Motor neuron (in vitro differentiated cells): Measurements from ENCODE around the gene TSSK2. TPM values are rescaled to one million over a fixed set of nuclear protein-coding genes. Genes with fewer than 3 reads are reported as not detected.
"Not testable (repeated sequence)": the region's sequence is repeated elsewhere in the genome, so short reads cannot be mapped to it uniquely, and the experiment has no call there.

Experiments used
- ATAC-seq, 8 experiments: fragments of 200-7000 bp; cut with Tn5 transposase; replicated peaks in 6 of 8; 2 replicates each; pipeline ENCODE4 v1.8.0; 2021; ENCODE audit warnings: mild to moderate bottlenecking in 8 of 8, moderate library complexity in 8 of 8
- H3K27ac ChIP-seq, 2 donors: fragments of 250-450 bp; sonication (Bioruptor Pico); 2 replicates each; pipeline ENCODE4 v1.9.0; 2021; ENCODE audit warnings: antibody characterized with exemption in 2 of 2, mild to moderate bottlenecking in 2 of 2, moderate library complexity in 1 of 2
- H3K4me1 ChIP-seq, 2 donors: fragments of 250-450 bp; sonication (Bioruptor Pico); replicated peaks in 1 of 2; 2 replicates each; pipeline ENCODE4 v1.6.1; 2021; ENCODE audit warnings: antibody characterized with exemption in 2 of 2, mild to moderate bottlenecking in 2 of 2, moderate library complexity in 1 of 2
- H3K4me3 ChIP-seq, 5 donors: fragments of 250-450 bp; sonication (Bioruptor Pico); 2 replicates each; pipeline ENCODE4 v1.9.0; 2021; ENCODE audit warnings: antibody characterized with exemption in 5 of 5, mild to moderate bottlenecking in 5 of 5, moderate library complexity in 4 of 5
- WGBS, 10 experiments: fragments of 450-650 bp; shearing (Covaris generic); methylation state at CpG; one replicate each; pipeline ENCODE4 v1.0.0; 2022; 5-methylcytosine and 5-hydroxymethylcytosine counted together
- in situ Hi-C, 9 experiments: fragments of 400-800 bp; cut with MboI; loops; one replicate each; pipeline ENCODE4 v1.15.0; 2021; ENCODE audit warnings: low sequenced_read_pairs in 9 of 9, low pct_unique_long_range_greater_than_20kb in 2 of 9; ENCODE audit not compliant: unreplicated experiment in 9 of 9
- total RNA-seq, 8 experiments: library from RNA; unstranded; fragments of 300-600 nt; gene quantifications; 2 replicates each; pipeline versions ENCODE4 v1.2.3 to v1.2.4, GENCODE V29; 2022

Gene TSSK2
- not detected for total RNA-seq

GRCh38 chr22:19130959-19131684 lies at the start of gene TSSK2:
Gene TSSK2 (plus strand): TSS chr22:19131308. CDS start chr22:19131400, 92 bp downstream.
- in situ Hi-C loops, result no loop called here
- WGBS, 10 experiments, result 60 to 93% (median 86%) methylated on average over 2 to 8 of the region's 27 CpGs; no CpG with 5 or more reads in 4 of the 10 experiments
- no peak for ATAC-seq

GRCh38 chr22:19081351-19081750 lies 49.8 kb upstream of the TSSK2 start:
- H3K27ac ChIP-seq, result no peak overlapping the region
- H3K4me1 ChIP-seq, result no peaks in the 10 kb centered on the region
- no peak overlapping the region for H3K4me3 ChIP-seq
- 31 to 100% (median 77%) methylated on average over 1 to 3 of the region's 3 CpGs for WGBS, 10 experiments
- in situ Hi-C loops, result loop anchor here in 2 of 9 experiments (25.0 kb wide), 2 partner anchors 94 to 281 kb away; no protein-coding TSS in a partner anchor
- no peak for ATAC-seq

More at GRCh38 chr22:19130959-19131684, at the start of gene TSSK2:
- H3K27ac ChIP-seq, result peak within 1 kb of the TSS in 1 of 2 donors; percentile 30
- no peak within 1 kb of the TSS for H3K4me3 ChIP-seq
- H3K4me1 ChIP-seq, result no peaks in the 10 kb centered on the region

DNA sequence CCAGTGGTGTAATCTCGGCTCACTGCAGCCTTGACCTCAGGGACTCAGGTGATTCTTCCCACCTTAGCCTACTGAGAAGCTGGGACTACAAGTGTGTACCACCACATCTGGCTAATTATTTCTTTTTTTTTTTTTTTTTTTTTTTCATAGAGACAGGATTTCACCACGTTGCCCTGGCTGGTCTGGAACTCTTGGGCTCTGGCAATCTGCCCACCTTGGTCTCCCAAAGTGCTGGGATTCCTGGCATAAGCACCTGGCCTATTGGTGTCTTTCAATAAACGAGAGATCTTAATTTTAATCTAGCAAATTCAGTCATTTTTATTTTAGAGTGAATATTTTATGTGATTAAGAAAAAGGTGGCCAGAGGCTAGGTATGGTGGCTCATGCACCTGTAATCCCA lies 49.0 kb upstream of the TSSK2 start:
- 50 to 100% (median 100%) methylated on average over 1 to 2 of the region's 3 CpGs; no CpG with 5 or more reads in 1 of the 10 experiments for WGBS, 10 experiments
- no peak overlapping the region for H3K27ac ChIP-seq
- ATAC-seq, result no peak
- H3K4me3 ChIP-seq, result no peak overlapping the region
- in situ Hi-C loops, result loop anchor here in 2 of 9 experiments (25.0 kb wide), 2 partner anchors 95 to 280 kb away; no protein-coding TSS in a partner anchor
- H3K4me1 ChIP-seq, result no peaks in the 10 kb centered on the region

DNA sequence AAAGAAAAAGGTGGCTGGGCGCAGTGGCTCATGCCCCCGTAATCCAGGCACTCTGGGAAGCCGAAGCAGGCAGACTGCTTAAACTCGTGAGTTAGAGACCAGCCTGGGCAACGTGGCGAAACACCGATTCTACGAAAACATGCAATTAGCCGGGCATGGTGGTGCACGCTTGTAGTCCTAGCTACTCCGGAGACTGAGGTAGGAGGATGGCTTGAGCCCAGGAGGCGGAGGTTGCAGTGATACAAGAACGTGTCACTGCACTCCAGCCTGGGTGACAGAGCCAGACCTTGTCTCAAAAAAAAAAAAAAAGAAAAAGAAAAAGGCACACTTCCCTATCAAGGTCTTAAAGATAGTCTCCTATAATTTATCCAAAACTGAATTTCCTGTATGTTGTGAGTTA lies 48.3 kb upstream of the TSSK2 start:
- no peak overlapping the region for H3K4me3 ChIP-seq
- in situ Hi-C loops, result loop anchor here in 2 of 9 experiments (25.0 kb wide), 2 partner anchors 95 to 280 kb away; no protein-coding TSS in a partner anchor
- WGBS, 10 experiments, result 76 to 100% (median 97%) methylated on average over 1 to 8 of the region's 13 CpGs; no CpG with 5 or more reads in 1 of the 10 experiments
- no peak for ATAC-seq
- no peak overlapping the region for H3K27ac ChIP-seq
- H3K4me1 ChIP-seq, result no peaks in the 10 kb centered on the region

DNA sequence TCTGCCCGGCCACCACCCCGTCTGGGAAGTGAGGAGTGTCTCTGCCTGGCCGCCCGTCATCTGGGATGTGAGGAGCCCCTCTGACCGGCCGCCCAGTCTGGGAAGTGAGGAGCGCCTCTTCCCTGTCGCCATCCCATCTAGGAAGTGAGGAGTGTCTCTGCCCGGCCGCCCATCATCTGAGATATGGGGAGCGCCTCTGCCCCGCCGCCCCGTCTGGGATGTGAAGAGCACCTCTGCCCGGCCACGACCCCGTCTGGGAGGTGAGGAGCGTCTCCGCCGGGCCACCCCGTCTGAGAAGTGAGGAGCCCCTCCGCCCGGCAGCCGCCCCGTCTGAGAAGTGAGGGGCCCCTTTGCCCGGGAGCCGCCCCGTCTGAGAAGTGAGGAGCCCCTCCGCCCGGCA lies 47.0 kb upstream of the TSSK2 start:
- no CpG with 5 or more reads among the region's 30 CpGs for WGBS, 10 experiments
- in situ Hi-C loops, result loop anchor here in 2 of 9 experiments (25.0 kb wide), 2 partner anchors 97 to 278 kb away; no protein-coding TSS in a partner anchor
- not testable (repeated sequence) for H3K4me3 ChIP-seq, ATAC-seq, H3K27ac ChIP-seq, H3K4me1 ChIP-seq

DNA sequence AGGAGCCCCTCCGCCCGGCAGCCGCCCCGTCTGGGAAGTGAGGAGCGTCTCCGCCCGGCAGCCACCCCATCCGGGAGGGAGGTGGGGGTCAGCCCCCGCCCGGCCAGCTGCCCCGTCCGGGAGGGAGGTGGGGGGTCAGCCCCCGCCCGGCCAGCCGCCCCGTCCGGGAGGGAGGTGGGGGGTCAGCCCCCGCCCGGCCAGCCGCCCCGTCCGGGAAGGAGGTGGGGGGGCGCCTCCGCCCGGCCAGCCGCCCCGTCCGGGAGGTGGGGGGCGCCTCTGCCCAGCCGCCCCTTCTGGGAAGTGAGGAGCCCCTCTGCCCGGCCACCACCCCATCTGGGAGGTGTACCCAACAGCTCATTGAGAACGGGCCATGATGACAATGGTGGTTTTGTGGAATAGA lies 46.5 kb upstream of the TSSK2 start:
- H3K27ac ChIP-seq, H3K4me1 ChIP-seq, ATAC-seq, H3K4me3 ChIP-seq: not testable (repeated sequence)
- in situ Hi-C loops, result loop anchor here in 2 of 9 experiments (25.0 kb wide), 2 partner anchors 97 to 278 kb away; no protein-coding TSS in a partner anchor
- no CpG with 5 or more reads among the region's 32 CpGs for WGBS, 10 experiments

- in situ Hi-C loops, result loop anchor here in 2 of 9 experiments (25.0 kb wide), 2 partner anchors 98 to 277 kb away; no protein-coding TSS in a partner anchor
- 0 to 90% (median 42%) methylated on average over 1 of the region's 1 CpG; no CpG with 5 or more reads in 6 of the 10 experiments for WGBS, 10 experiments
- peak overlapping the region in 1 of 2 donors; percentile 21 for H3K27ac ChIP-seq
- peak in 4 of 8 experiments; percentile 47 to 80 (median 74) for ATAC-seq
- no peak overlapping the region for H3K4me3 ChIP-seq
- no peaks in the 10 kb centered on the region for H3K4me1 ChIP-seq
Observed at GRCh38 chr22:19085233-19085718, 45.8 kb upstream of the TSSK2 start.

DNA sequence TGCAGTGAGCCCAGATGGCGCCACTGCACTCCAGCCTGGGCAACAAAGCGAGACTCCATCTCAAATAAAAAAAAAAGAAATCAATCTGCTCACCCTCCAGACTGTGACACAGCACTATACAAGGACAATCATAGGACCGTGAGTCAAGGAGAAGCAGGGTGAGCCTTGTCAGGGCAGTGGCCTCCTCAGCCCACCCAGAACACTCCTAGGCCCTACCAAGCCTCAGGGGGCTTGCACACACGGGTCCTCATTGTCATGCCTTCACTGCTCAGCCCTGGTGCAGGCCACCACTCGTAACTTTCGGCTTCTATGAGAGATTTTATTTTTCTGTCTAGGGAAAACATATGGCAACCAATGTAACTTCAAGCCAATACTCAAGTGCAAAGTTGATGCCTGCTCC lies 44.7 kb upstream of the TSSK2 start:
- peak in 4 of 8 experiments; percentile 26 to 68 (median 60) for ATAC-seq
- in situ Hi-C loops, result loop anchor here in 2 of 9 experiments (25.0 kb wide), 2 partner anchors 99 to 276 kb away; no protein-coding TSS in a partner anchor
- 73 to 100% (median 92%) methylated on average over 2 to 3 of the region's 6 CpGs; no CpG with 5 or more reads in 5 of the 10 experiments for WGBS, 10 experiments
- no peaks in the 10 kb centered on the region for H3K4me1 ChIP-seq
- H3K27ac ChIP-seq, result peak overlapping the region in 1 of 2 donors; percentile 20
- H3K4me3 ChIP-seq, result no peak overlapping the region

- ATAC-seq, result peak in 2 of 8 experiments; percentile 92 to 94
- Histone ChIP-seq H3K27ac (no peak overlapping the region), H3K4me3 (no peak overlapping the region), H3K4me1 (no peaks in the 10 kb centered on the region)
- in situ Hi-C loops, result loop anchor here in 2 of 9 experiments (25.0 kb wide), 2 partner anchors 100 to 275 kb away; no protein-coding TSS in a partner anchor
- 80 to 100% (median 100%) methylated on average over 1 to 2 of the region's 3 CpGs; no CpG with 5 or more reads in 3 of the 10 experiments for whole genome bisulfite sequencing, 10 experiments
Observed at GRCh38 chr22:19086896-19087295, 44.2 kb upstream of the TSSK2 start.

GRCh38 chr22:19088866-19089595 lies 42.1 kb upstream of the TSSK2 start:
- in situ Hi-C loops, result loop anchor here in 2 of 9 experiments (25.0 kb wide), 2 partner anchors 102 to 273 kb away; no protein-coding TSS in a partner anchor
- WGBS, 10 experiments, result 94 to 100% (median 99%) methylated on average over 2 to 11 of the region's 14 CpGs; no CpG with 5 or more reads in 6 of the 10 experiments

GRCh38 chr22:19090183-19090582 lies 40.9 kb upstream of the TSSK2 start:
- Histone ChIP-seq H3K27ac (no peak overlapping the region), H3K4me3 (no peak overlapping the region), H3K4me1 (no peaks in the 10 kb centered on the region)
- 57 to 100% (median 92%) methylated on average over 1 to 2 of the region's 2 CpGs; no CpG with 5 or more reads in 1 of the 10 experiments for WGBS, 10 experiments
- no peak for ATAC-seq
- in situ Hi-C loops, result loop anchor here in 2 of 9 experiments (25.0 kb wide), 2 partner anchors 103 to 272 kb away; no protein-coding TSS in a partner anchor

More at GRCh38 chr22:19088866-19089595, 42.1 kb upstream of the TSSK2 start:
- H3K27ac ChIP-seq, result no peak overlapping the region
- H3K4me1 ChIP-seq, result no peaks in the 10 kb centered on the region
- H3K4me3 ChIP-seq, result no peak overlapping the region
- no peak for ATAC-seq

GRCh38 chr22:19090586-19091127 lies 40.5 kb upstream of the TSSK2 start:
- no peaks in the 10 kb centered on the region for H3K4me1 ChIP-seq
- no peak overlapping the region for H3K4me3 ChIP-seq
- 63 to 97% (median 88%) methylated on average over 2 to 3 of the region's 3 CpGs; no CpG with 5 or more reads in 2 of the 10 experiments for WGBS, 10 experiments
- ATAC-seq, result no peak
- in situ Hi-C loops, result loop anchor here in 2 of 9 experiments (25.0 kb wide), 2 partner anchors 103 to 272 kb away; no protein-coding TSS in a partner anchor
- no peak overlapping the region for H3K27ac ChIP-seq
